GM21529 (cell line): Measurements from ENCODE around the gene FER.
"Not testable (repeated sequence)": the region's sequence is repeated elsewhere in the genome, so short reads cannot be mapped to it uniquely, and the experiment has no call there.

Experiments
- ATAC-seq: cut with Tn5 transposase; IDR thresholded peaks from one replicate; pipeline ENCODE4 v1.9.1; 2021; ENCODE audit not compliant: unreplicated experiment

FER gene

GRCh38 chr5:108747774-108748400, at the start of gene FER:
TSS of gene FER (plus strand) at chr5:108747897. CDS start at chr5:108798183, 50,286 bp downstream.
- ATAC-seq, result peak; percentile 26

GRCh38 chr5:108700388-108700787, 47.3 kb upstream of the FER start:
- not testable (repeated sequence) for ATAC-seq

GRCh38 chr5:108700930-108701329, 46.8 kb upstream of the FER start:
- ATAC-seq, result no peak

- ATAC-seq, result no peak
Observed at GRCh38 chr5:108702546-108702945, 45.2 kb upstream of the FER start.

- ATAC-seq, result no peak
Observed at GRCh38 chr5:108703313-108703712, 44.4 kb upstream of the FER start.

GRCh38 chr5:108707141-108707540, 40.6 kb upstream of the FER start:
- no peak for ATAC-seq

GRCh38 chr5:108711898-108712297, 35.8 kb upstream of the FER start:
- no peak for ATAC-seq

GRCh38 chr5:108715408-108715807, 32.3 kb upstream of the FER start:
- ATAC-seq, result no peak

GRCh38 chr5:108720391-108720790, 27.3 kb upstream of the FER start:
- peak; percentile 88 for ATAC-seq

- no peak for ATAC-seq
Observed at GRCh38 chr5:108726446-108727235, 21.1 kb upstream of the FER start.

GRCh38 chr5:108727236-108727650, 20.5 kb upstream of the FER start:
- no peak for ATAC-seq

GRCh38 chr5:108727651-108728565, 19.8 kb upstream of the FER start:
- ATAC-seq, result peak; percentile 74

- peak; percentile 45 for ATAC-seq
Observed at GRCh38 chr5:108728566-108729241, 19.0 kb upstream of the FER start.

GRCh38 chr5:108729242-108729615, 18.5 kb upstream of the FER start:
- no peak for ATAC-seq

- ATAC-seq, result peak; percentile 45
Observed at GRCh38 chr5:108730617-108731340, 16.9 kb upstream of the FER start.

GRCh38 chr5:108735790-108736189, 11.9 kb upstream of the FER start:
- no peak for ATAC-seq

GRCh38 chr5:108736855-108737254, 10.8 kb upstream of the FER start:
- ATAC-seq, result no peak

- ATAC-seq, result no peak
Observed at GRCh38 chr5:108739376-108739775, 8.3 kb upstream of the FER start.

- ATAC-seq, result no peak
Observed at GRCh38 chr5:108739906-108740305, 7.8 kb upstream of the FER start.

- ATAC-seq, result no peak
Observed at GRCh38 chr5:108743319-108743718, 4.4 kb upstream of the FER start.
